ENCODE results near the gene UBXN6. TPM values are rescaled to one million over a fixed set of nuclear protein-coding genes. Genes with fewer than 3 reads are reported as not detected.

Gene UBXN6
- total and polyA plus RNA-seq, 7 donors = 47.1 to 160 (median 96.3) TPM

DNA sequence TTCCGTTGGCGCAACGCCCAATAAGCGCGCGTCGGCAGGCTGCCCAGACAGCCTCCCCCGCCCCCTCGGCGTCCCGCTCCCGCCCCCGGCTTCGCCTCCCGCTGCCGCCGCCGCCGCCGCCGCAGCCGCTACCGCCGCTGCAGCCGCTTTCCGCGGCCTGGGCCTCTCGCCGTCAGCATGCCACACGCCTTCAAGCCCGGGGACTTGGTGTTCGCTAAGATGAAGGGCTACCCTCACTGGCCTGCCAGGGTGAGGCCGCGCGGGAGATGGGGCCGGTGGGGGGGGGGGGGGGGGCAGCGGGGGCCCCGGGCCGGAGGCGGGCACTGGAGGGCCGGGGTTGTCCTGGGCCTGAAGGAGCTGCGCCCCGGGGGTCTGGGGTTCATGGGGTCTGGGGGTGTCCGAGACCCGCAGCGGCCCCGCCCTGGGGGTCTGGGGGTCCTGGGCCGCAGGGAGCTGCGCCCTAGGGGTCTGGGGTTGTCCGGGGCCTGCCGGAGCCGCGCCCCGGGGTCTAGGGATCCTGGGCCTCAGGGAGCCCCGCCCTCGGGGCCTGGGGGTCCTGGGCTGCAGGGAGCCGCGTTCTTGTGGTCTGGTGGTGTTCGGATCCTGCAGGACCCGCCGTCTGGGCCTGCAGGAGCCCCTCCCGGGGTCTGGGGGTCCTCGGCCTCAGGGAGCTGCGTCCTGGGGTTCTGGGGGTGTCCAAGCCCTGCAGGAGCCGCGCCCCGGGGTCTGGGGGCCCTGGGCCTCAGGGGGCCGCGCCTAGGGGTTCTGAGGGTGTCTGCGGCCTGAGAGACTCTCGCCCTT is 14.8 kb upstream of the UBXN6 start, which contains the start of gene HDGFL2:
HDGFL2 (plus strand) TSS at position 124 of the 801 bp plus-strand sequence; CDS start at position 178, 54 bp downstream.
- peaks cover 6 to 24% (median 12%) of the 10 kb centered on the region in 4 donors for H3K36me3 ChIP-seq
- WGBS, 2 donors = 1% methylated on average over 71 of the region's 71 CpGs
- no peaks in the 10 kb centered on the region for H3K27me3 ChIP-seq
- peak within 1 kb of the TSS; percentile 88 to 100 (median 96) for H3K4me3 ChIP-seq
- peak in 2 of 4 donors; percentile 12 to 47 for TF ChIP-seq POLR2AphosphoS5 (IDR thresholded peaks at IDR 0.05)
- TF ChIP-seq, protein P1, sequence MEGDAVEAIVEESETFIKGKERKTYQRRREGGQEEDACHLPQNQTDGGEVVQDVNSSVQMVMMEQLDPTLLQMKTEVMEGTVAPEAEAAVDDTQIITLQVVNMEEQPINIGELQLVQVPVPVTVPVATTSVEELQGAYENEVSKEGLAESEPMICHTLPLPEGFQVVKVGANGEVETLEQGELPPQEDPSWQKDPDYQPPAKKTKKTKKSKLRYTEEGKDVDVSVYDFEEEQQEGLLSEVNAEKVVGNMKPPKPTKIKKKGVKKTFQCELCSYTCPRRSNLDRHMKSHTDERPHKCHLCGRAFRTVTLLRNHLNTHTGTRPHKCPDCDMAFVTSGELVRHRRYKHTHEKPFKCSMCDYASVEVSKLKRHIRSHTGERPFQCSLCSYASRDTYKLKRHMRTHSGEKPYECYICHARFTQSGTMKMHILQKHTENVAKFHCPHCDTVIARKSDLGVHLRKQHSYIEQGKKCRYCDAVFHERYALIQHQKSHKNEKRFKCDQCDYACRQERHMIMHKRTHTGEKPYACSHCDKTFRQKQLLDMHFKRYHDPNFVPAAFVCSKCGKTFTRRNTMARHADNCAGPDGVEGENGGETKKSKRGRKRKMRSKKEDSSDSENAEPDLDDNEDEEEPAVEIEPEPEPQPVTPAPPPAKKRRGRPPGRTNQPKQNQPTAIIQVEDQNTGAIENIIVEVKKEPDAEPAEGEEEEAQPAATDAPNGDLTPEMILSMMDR (IDR thresholded peaks at IDR 0.05) = no peak
- intact Hi-C loops (cut with DNase I) = loop anchor here (5.0 kb wide), 1 partner anchor 505 kb away; no protein-coding TSS in a partner anchor
- H3K4me1 ChIP-seq = peaks cover 0 to 33% (median 27%) of the 10 kb centered on the region in 4 donors
- peak within 1 kb of the TSS; percentile 86 to 95 (median 88) for H3K27ac ChIP-seq
- DNase-seq = no peak
- H3K9me3 ChIP-seq = no peaks in the 10 kb centered on the region

DNA sequence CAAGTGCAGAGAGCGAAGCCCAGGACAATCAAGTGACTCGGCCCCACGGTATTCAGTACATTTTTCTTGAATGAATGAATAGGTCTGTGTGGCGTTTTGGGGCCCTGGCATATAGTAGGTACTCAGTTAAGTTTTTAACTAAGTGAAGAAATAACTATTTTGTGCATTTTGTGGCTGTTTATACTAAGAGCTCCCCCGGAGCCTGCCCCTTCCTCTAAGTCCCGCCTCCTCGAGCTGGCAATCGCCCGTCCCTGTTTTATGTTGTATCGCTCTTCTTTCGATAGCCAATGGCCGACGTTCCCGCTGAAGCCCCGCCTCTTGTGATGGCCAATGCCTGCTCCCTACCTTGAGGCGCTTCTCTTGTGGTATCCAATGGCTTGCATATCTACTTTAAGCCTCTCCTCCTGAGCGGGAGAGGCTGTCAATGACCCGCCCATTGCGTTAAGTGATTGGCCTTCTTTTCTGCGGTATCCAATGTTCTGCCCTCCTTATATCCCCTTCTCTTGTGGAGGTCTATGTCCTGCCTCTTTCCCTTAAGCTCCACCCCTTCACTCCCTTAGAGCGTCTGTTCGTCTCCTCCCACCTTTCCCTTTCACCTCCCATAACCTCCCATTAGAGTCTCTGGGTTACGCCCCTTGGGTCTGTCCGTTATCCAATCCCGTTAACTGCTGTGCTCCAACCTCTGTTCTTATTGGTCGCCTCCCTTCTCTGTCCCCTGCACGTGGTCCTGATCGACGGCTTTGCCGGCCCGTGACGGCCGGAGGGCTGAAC is 14.0 kb upstream of the UBXN6 start:
- Histone ChIP-seq H3K27ac (peak overlapping the region; percentile 86 to 95 (median 88)), H3K27me3 (no peaks in the 10 kb centered on the region), H3K36me3 (peaks cover 0 to 16% (median 5%) of the 10 kb centered on the region in 4 donors), H3K9me3 (no peaks in the 10 kb centered on the region), H3K4me1 (peaks cover 0 to 33% (median 27%) of the 10 kb centered on the region in 4 donors), H3K4me3 (peak overlapping the region; percentile 43 to 100 (median 96))
- TF ChIP-seq EP300 (IDR thresholded peaks at IDR 0.05) (no peak), POLR2A (IDR thresholded peaks at IDR 0.05) (peak in 1 of 2 donors; percentile 33), POLR2AphosphoS5 (IDR thresholded peaks at IDR 0.05) (peak in 3 of 4 donors; percentile 77 to 80 (median 77))
- TF ChIP-seq, protein P1 (IDR thresholded peaks at IDR 0.05) = no peak
- intact Hi-C loops (cut with DNase I) = loop anchor here (5.0 kb wide), 1 partner anchor 504 kb away; no protein-coding TSS in a partner anchor
- WGBS, 2 donors = 0% methylated on average over 33 of the region's 33 CpGs
- DNase-seq = peak; percentile 100

DNA sequence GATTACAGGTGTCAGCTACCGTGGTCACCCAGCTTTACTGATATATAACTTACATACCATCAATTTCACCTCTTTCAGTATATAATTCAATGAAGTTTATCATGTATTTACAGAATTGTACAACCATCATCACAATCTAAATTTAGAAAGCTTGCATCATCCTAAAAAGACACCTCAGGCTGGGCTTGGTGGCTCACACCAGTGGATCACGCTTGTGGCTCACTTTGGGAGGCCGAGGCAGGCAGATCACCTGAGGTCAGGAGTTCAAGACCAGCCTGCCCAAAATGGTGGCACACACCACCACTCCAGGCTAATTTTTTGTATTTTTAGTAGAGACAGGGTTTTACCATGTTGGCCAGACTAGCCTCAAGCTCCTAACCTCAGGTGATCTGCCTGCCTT is 10.2 kb upstream of the UBXN6 start:
- H3K9me3 ChIP-seq = no peaks in the 10 kb centered on the region
- H3K27ac ChIP-seq = no peak overlapping the region
- 85 to 90% methylated on average over 3 of the region's 3 CpGs for WGBS, 2 donors
- intact Hi-C loops (cut with DNase I) = no loop called here
- H3K4me3 ChIP-seq = no peak overlapping the region
- no peak for DNase-seq
- no peaks in the 10 kb centered on the region for H3K36me3 ChIP-seq
- no peaks in the 10 kb centered on the region for H3K27me3 ChIP-seq
- H3K4me1 ChIP-seq = peaks cover 0 to 10% (median 6%) of the 10 kb centered on the region in 4 donors
- TF ChIP-seq EP300 (IDR thresholded peaks at IDR 0.05) = no peak
- TF ChIP-seq POLR2AphosphoS5 (IDR thresholded peaks at IDR 0.05) = no peak
- TF ChIP-seq POLR2A (IDR thresholded peaks at IDR 0.05) = no peak
- TF ChIP-seq, protein P1 (IDR thresholded peaks at IDR 0.05) = no peak

DNA sequence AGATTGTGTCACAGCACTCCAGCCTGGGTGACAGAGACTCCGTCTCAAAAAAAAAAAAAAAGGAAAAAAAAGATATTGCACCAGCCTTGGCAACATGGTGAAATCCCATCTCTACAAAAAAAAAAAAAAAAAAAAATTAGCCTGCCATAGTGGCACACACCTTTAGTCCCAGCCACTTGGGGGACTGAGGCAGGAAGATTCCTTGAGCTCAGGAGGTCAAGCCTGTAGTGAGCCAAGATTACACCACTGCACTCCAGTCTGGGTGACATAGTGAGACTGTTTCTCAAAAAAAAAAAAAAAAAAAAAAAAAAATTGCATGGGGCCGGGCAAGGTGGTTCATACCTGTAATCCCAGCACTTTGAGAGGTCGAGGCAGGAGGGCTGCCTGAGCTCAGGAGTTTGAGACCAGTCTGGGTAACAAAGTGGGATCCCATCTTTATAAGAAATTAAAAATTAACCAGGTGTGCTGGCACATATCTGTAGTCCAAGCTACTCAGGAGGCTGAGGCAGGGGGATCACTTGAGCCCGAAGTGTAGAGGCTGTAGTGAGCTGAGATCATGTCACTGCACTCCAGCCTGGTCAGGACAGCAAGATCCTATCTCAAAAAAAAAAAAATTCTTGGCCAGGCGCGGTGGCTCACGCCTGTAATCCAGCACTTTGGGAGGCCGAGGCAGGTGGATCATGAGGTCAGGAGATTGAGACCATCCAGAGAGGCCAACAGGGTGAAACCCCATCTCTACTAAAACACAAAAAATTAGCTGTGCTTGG is 7.4 kb upstream of the UBXN6 start:
- TF ChIP-seq POLR2A (IDR thresholded peaks at IDR 0.05) = no peak
- TF ChIP-seq EP300 (IDR thresholded peaks at IDR 0.05) = no peak
- no peak for TF ChIP-seq POLR2AphosphoS5 (IDR thresholded peaks at IDR 0.05)
- TF ChIP-seq, protein P1 (IDR thresholded peaks at IDR 0.05) = no peak
- no peak for DNase-seq
- WGBS, 2 donors = 81 to 83% methylated on average over 8 of the region's 8 CpGs

More for the DNA sequence above, 7.4 kb upstream of the UBXN6 start:
- Histone ChIP-seq H3K36me3 (no peaks in the 10 kb centered on the region), H3K4me1 (no peaks in the 10 kb centered on the region), H3K27me3 (no peaks in the 10 kb centered on the region), H3K4me3 (no peak overlapping the region), H3K27ac (no peak overlapping the region), H3K9me3 (no peaks in the 10 kb centered on the region)
- intact Hi-C loops (cut with DNase I) = no loop called here
